A673 (cell line): ENCODE results near the gene PROC.

Experiments used
- CTCF ChIP-seq: fragments of 300-800, 200-600 bp; sonication (generic); conservative IDR thresholded peaks from 2 replicates; pipeline ENCODE4 v1.5.1; 2017; ENCODE audit warnings: low read depth, mild to moderate bottlenecking, antibody characterized with exemption, low read length, moderate library complexity, mixed read lengths
- EZH2 ChIP-seq: fragments of 200-600 bp; sonication (generic); IDR thresholded peaks from 2 replicates; pipeline ENCODE4 v1.6.1; 2017; ENCODE audit warnings: borderline replicate concordance, low read depth, mild to moderate bottlenecking, mixed read lengths, antibody characterized with exemption, low read length; ENCODE audit not compliant: poor library complexity, severe bottlenecking

- TF ChIP-seq EZH2 (no peak), CTCF (no peak)
Observed at GRCh38 chr2:127413782-127414637, 4.2 kb upstream of the PROC start.
